Calu3 (cell line): Measurements from ENCODE around the gene PITPNM3. TPM values are rescaled to one million over a fixed set of nuclear protein-coding genes. Genes with fewer than 3 reads are reported as not detected.

ENCODE experiments used
- BruUV-seq: library from RNA; stranded (reverse); fragments of 400-500 nt; replicated peaks from 2 replicates; lab custom pipeline; 2021; lab: Mats Ljungman, UMichigan
- CTCF ChIA-PET: fragments of 300-600 bp; sonication (Branson Sonifier 250); formaldehyde crosslinking; loops from one replicate; lab custom pipeline; 2022; ENCODE audit warnings: antibody characterized with exemption; lab: Charles Lee
- DNase-seq: peaks from one replicate; pipeline ENCODE4 v3.0.0; 2022
- H3K27ac Mint-ChIP-seq: one replicate; pipeline ENCODE4 v1.8.0; 2022; ENCODE audit warnings: mixed read lengths; ENCODE audit not compliant: unreplicated experiment
- H3K27me3 Mint-ChIP-seq: one replicate; pipeline ENCODE4 v1.8.0; 2022; ENCODE audit warnings: mixed read lengths; ENCODE audit not compliant: unreplicated experiment
- H3K36me3 Mint-ChIP-seq: one replicate; pipeline ENCODE4 v1.8.0; 2022; ENCODE audit warnings: mild to moderate bottlenecking, moderate library complexity, mixed read lengths; ENCODE audit not compliant: insufficient read depth, unreplicated experiment
- H3K4me1 Mint-ChIP-seq: one replicate; pipeline ENCODE4 v1.8.0; 2022; ENCODE audit warnings: mild to moderate bottlenecking, low read depth, mixed read lengths; ENCODE audit not compliant: unreplicated experiment
- H3K4me3 Mint-ChIP-seq: one replicate; pipeline ENCODE4 v1.8.0; 2022; ENCODE audit warnings: mild to moderate bottlenecking, low read depth, moderate library complexity, mixed read lengths; ENCODE audit not compliant: unreplicated experiment
- H3K9me3 Mint-ChIP-seq: one replicate; pipeline ENCODE4 v1.8.0; 2022; ENCODE audit warnings: low read depth, mixed read lengths; ENCODE audit not compliant: unreplicated experiment
- intact Hi-C: fragments of 100-400 bp; cut with micrococcal nuclease; formaldehyde crosslinking; loops from one replicate; pipeline ENCODE4 v1.10.0; 2022; ENCODE audit not compliant: unreplicated experiment
- total RNA-seq: library from RNA; stranded (reverse); gene quantifications from 2 replicates; pipeline ENCODE4 v1.2.3, GENCODE V29; 2022
- TF ChIP-seq, protein P1 (sequence below): fragments of 200-600 bp; IDR thresholded peaks from one replicate; pipeline ENCODE4 v1.8.0; 2022; ENCODE audit warnings: antibody characterized with exemption; ENCODE audit not compliant: unreplicated experiment

The PITPNM3 gene
- total RNA-seq, 1 experiment from 2014 or later = 10.7 TPM

DNA sequence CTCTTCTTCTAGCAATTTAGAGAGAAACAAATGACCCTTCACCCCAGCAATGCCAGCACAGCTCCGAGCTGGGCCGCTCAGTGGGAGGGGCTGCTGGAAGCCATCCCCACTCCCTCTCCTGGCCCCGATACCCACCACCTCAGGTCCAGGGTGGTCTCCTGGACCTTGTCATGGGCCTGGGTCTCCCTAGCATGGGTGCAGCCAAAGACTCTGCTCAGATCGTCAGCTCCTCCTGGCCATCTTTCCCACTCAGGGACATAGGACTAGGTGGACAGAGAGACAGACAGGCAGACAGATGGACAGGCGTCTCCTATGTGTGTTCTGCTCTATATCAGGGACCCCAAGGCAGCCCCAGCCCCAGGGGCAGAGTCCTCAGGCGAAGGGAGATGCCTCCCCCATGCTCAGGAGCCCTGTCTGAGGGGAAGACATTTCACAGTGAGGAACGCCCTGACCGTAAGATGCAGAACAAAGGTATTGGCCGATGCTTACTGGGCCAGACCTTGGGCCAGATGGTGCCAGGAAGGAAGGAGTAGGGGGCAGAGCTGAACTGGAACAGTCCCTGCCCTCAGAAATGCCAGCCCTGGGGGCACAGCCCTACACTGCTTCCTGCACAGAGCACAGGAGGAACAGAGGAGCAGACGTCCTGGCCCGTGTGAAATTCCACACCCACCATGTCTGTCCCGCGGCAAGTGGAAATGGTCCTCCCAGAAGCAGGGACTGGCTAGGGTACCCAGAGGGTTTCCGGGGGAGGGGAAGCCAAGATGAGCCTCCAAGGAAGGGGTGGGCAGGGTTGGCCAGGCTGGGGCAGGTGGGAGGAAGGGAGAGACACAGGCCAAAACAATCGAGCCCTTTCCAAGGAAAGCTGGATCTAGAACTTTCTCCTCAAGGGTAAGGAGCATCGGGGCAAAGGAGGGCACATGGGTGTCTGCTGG, 13.0 kb downstream of the PITPNM3 start:
- no peak overlapping the region for H3K4me3 Mint-ChIP-seq
- no peak overlapping the region for H3K27ac Mint-ChIP-seq
- H3K4me1 Mint-ChIP-seq = no peaks in the 10 kb centered on the region
- H3K9me3 Mint-ChIP-seq = no peaks in the 10 kb centered on the region
- TF ChIP-seq, protein P1, sequence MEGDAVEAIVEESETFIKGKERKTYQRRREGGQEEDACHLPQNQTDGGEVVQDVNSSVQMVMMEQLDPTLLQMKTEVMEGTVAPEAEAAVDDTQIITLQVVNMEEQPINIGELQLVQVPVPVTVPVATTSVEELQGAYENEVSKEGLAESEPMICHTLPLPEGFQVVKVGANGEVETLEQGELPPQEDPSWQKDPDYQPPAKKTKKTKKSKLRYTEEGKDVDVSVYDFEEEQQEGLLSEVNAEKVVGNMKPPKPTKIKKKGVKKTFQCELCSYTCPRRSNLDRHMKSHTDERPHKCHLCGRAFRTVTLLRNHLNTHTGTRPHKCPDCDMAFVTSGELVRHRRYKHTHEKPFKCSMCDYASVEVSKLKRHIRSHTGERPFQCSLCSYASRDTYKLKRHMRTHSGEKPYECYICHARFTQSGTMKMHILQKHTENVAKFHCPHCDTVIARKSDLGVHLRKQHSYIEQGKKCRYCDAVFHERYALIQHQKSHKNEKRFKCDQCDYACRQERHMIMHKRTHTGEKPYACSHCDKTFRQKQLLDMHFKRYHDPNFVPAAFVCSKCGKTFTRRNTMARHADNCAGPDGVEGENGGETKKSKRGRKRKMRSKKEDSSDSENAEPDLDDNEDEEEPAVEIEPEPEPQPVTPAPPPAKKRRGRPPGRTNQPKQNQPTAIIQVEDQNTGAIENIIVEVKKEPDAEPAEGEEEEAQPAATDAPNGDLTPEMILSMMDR = no peak
- CTCF ChIA-PET = no interaction called here
- no peaks in the 10 kb centered on the region for H3K27me3 Mint-ChIP-seq
- BruUV-seq = no TSS peak
- intact Hi-C loops = no loop called here
- no peak for DNase-seq
- H3K36me3 Mint-ChIP-seq = peaks cover 6% of the 10 kb centered on the region

DNA sequence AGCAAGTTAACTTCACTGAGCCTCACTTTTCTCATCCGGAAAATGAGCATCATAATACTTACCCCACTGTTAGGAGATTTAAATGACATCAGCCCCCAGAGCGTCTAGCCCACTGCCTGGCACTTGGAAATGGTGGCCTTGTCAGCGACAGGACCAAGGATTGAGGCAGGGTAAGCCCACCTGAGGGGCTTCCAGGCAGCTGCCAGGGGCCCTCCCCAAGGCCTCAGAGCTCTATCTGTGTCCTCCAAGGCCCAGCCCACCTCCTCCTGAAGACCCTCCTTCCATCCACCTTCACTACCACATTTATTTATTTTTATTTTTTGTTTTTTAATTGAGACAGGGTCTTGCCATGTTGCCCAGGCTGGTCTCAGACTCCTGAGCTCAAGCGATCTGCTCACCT, 13.8 kb downstream of the PITPNM3 start:
- Mint-ChIP-seq H3K4me1 (no peaks in the 10 kb centered on the region), H3K4me3 (no peak overlapping the region), H3K27me3 (no peaks in the 10 kb centered on the region), H3K36me3 (peaks cover 6% of the 10 kb centered on the region), H3K27ac (no peak overlapping the region), H3K9me3 (no peaks in the 10 kb centered on the region)
- TF ChIP-seq, protein P1 = no peak
- CTCF ChIA-PET = no interaction called here
- no TSS peak for BruUV-seq
- intact Hi-C loops = no loop called here
- DNase-seq = no peak

GRCh38 chr17:6541886-6542285, 14.5 kb downstream of the PITPNM3 start:
- no peaks in the 10 kb centered on the region for H3K4me1 Mint-ChIP-seq
- BruUV-seq = no TSS peak

DNA sequence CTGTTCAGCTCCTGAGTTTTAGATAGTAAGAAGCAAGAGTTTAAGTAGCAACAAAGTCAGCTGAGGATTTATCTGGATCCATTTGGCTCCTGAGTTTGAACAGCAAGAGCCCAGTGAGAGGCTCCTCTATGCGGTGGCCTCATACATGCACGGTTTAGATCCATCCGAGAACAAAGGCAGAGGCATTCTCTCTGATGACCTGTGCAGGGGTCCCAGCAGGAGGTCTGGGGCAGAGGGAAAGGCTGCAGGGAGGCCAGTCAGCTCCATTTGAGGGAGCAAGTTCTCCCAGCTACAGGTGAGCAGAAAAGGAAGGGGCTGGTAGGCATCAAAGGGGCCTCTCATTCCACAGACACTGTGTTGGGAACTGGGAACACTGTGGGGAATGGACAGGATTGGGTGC, 16.5 kb downstream of the PITPNM3 start:
- intact Hi-C loops = no loop called here
- Mint-ChIP-seq H3K27ac (no peak overlapping the region), H3K4me3 (no peak overlapping the region), H3K4me1 (no peaks in the 10 kb centered on the region), H3K36me3 (peaks cover 6% of the 10 kb centered on the region), H3K9me3 (no peaks in the 10 kb centered on the region), H3K27me3 (no peaks in the 10 kb centered on the region)
- BruUV-seq = no TSS peak
- CTCF ChIA-PET = no interaction called here
- DNase-seq = no peak
- TF ChIP-seq, protein P1 = no peak

More at GRCh38 chr17:6541886-6542285, 14.5 kb downstream of the PITPNM3 start:
- Mint-ChIP-seq H3K36me3 (peaks cover 6% of the 10 kb centered on the region), H3K4me3 (no peak overlapping the region), H3K27me3 (no peaks in the 10 kb centered on the region), H3K9me3 (no peaks in the 10 kb centered on the region), H3K27ac (no peak overlapping the region)
- DNase-seq = no peak
- intact Hi-C loops = no loop called here
- CTCF ChIA-PET = interaction anchor here (1.2 kb wide), 1 partner anchor 10 kb away, joined by 4 read pairs; no protein-coding TSS in a partner anchor
- TF ChIP-seq, protein P1 = no peak
